OCI-LY1 (cell line): ENCODE results near the gene CACNA1C.

Source experiments
- H2AFZ ChIP-seq: fragments of 200-600 bp; sonication (generic), shearing (Covaris generic); 2 replicates; pipeline ENCODE4 v1.6.0; 2014; ENCODE audit warnings: antibody characterized with exemption, mild to moderate bottlenecking, low read length
- H3F3A ChIP-seq: fragments of 200-600 bp; sonication (generic), shearing (Covaris generic); 2 replicates; pipeline ENCODE4 v1.6.0; 2014; ENCODE audit warnings: mild to moderate bottlenecking, antibody characterized with exemption, low read length, moderate library complexity; ENCODE audit not compliant: insufficient read depth
- H3K27ac ChIP-seq: fragments of 200-600 bp; sonication (generic); 2 replicates; pipeline ENCODE4 v1.5.1; 2014; ENCODE audit warnings: low read length, mixed run types, mild to moderate bottlenecking, low read depth; ENCODE audit not compliant: poor library complexity, severe bottlenecking
- H3K27me3 ChIP-seq: fragments of 200-600 bp; sonication (generic); 2 replicates; pipeline ENCODE4 v1.6.0; 2014; ENCODE audit warnings: antibody characterized with exemption, mild to moderate bottlenecking, low read length, moderate library complexity; ENCODE audit not compliant: insufficient read depth
- H3K36me3 ChIP-seq: fragments of 200-600 bp; sonication (generic); 2 replicates; pipeline ENCODE4 v1.6.1; 2014; ENCODE audit warnings: mild to moderate bottlenecking, antibody characterized with exemption, low read length, moderate library complexity, mixed read lengths; ENCODE audit not compliant: insufficient read depth
- H3K4me1 ChIP-seq: fragments of 200-600 bp; sonication (generic); 2 replicates; pipeline ENCODE4 v1.5.1; 2014; ENCODE audit warnings: mild to moderate bottlenecking, low read length, moderate library complexity; ENCODE audit not compliant: insufficient read depth, severe bottlenecking
- H3K4me2 ChIP-seq: fragments of 200-600 bp; sonication (generic), shearing (Covaris generic); 2 replicates; pipeline ENCODE4 v1.6.1; 2014; ENCODE audit warnings: low read length
- H3K4me3 ChIP-seq: fragments of 200-600 bp; sonication (generic); 2 replicates; pipeline ENCODE4 v1.5.1; 2014; ENCODE audit warnings: low read length, low read depth, mild to moderate bottlenecking, mixed read lengths; ENCODE audit not compliant: poor library complexity, severe bottlenecking
- H3K79me2 ChIP-seq: fragments of 200-600 bp; shearing (Covaris generic); 2 replicates; pipeline ENCODE4 v1.6.1; 2016; ENCODE audit warnings: mixed run types, low read length, mixed read lengths; ENCODE audit not compliant: insufficient read depth
- H3K9ac ChIP-seq: fragments of 200-600 bp; sonication (generic), shearing (Covaris generic); 2 replicates; pipeline ENCODE4 v1.6.1; 2014; ENCODE audit warnings: mild to moderate bottlenecking, low read length, mixed read lengths
- H3K9me2 ChIP-seq: fragments of 200-600 bp; sonication (generic), shearing (Covaris generic); 2 replicates; pipeline ENCODE4 v1.6.1; 2014; ENCODE audit warnings: low read depth, mild to moderate bottlenecking, low read length, mixed read lengths
- H3K9me3 ChIP-seq: fragments of 200-600 bp; shearing (Covaris generic); 2 replicates; pipeline ENCODE4 v1.6.1; 2014; ENCODE audit warnings: low read length, mixed read lengths
- H4K20me1 ChIP-seq: fragments of 200-600 bp; sonication (generic), shearing (Covaris generic); 2 replicates; pipeline ENCODE4 v1.6.0; 2016; ENCODE audit warnings: mild to moderate bottlenecking, low read length; ENCODE audit not compliant: insufficient read depth
- EZH2 ChIP-seq: fragments of 200-600 bp; sonication (generic), shearing (Covaris generic); IDR thresholded peaks from 2 replicates; pipeline ENCODE4 v1.8.0; 2017; ENCODE audit warnings: borderline replicate concordance, mixed run types, mild to moderate bottlenecking, antibody characterized with exemption, low read length, moderate library complexity, mixed read lengths
- TF ChIP-seq, protein P1 (sequence below): fragments of 200-600 bp; sonication (generic), shearing (Covaris generic); IDR thresholded peaks from 2 replicates; pipeline ENCODE4 v1.5.1; 2017; ENCODE audit warnings: mild to moderate bottlenecking, antibody characterized with exemption, low read length, moderate library complexity, mixed read lengths

The CACNA1C gene

DNA sequence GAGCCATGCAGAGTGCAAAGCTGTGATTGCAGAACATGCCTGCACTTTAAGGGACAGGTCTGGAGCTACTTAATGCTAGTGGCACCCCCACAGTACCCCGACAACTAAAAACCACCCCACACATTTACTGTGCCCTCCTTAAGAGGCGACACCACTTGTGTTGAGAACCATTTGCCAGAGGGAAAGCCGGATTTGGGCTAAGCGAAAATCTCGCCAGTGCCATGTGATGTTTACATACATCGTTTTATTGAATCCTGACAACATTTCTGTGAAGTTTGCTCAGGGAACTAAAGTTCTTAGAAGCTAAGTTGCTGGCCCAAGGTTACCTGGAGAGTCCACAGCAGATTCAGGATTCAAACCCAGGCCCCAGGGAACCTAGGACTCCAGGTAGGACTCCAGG lies 623.0 kb downstream of the CACNA1C start:
- H3K36me3 ChIP-seq = no peaks in the 10 kb centered on the region

DNA sequence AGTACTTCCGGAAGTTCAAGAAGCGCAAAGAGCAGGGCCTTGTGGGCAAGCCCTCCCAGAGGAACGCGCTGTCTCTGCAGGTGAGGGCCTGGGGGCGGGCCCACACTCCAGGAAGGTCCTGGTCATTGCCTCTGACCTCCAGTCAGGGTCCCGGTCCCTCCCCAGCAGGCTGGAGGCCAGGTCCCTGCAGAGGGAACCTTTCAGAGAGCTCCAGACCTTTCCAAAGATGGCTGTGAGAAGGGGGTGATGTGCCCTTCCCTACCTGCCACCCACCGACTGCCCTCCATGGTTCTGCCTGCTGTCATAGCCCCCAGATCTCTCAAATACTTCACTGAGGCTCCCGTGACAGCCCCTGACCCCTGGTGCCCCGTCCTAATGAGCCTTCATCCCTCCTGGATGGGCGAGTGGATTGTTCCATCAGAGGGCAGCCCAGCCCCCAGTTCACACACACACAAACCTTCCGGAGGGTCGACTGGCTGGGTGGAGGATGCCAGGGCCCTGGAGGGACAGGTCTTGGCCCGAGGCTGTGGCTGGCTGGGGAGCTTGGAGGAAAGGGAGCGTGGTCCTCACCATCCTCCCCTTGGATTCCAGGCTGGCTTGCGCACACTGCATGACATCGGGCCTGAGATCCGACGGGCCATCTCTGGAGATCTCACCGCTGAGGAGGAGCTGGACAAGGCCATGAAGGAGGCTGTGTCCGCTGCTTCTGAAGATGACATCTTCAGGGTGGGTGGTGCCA lies 624.5 kb downstream of the CACNA1C start:
- Histone ChIP-seq H3K27ac (no peak overlapping the region), H3K4me3 (no peak overlapping the region)
- TF ChIP-seq, protein P1, sequence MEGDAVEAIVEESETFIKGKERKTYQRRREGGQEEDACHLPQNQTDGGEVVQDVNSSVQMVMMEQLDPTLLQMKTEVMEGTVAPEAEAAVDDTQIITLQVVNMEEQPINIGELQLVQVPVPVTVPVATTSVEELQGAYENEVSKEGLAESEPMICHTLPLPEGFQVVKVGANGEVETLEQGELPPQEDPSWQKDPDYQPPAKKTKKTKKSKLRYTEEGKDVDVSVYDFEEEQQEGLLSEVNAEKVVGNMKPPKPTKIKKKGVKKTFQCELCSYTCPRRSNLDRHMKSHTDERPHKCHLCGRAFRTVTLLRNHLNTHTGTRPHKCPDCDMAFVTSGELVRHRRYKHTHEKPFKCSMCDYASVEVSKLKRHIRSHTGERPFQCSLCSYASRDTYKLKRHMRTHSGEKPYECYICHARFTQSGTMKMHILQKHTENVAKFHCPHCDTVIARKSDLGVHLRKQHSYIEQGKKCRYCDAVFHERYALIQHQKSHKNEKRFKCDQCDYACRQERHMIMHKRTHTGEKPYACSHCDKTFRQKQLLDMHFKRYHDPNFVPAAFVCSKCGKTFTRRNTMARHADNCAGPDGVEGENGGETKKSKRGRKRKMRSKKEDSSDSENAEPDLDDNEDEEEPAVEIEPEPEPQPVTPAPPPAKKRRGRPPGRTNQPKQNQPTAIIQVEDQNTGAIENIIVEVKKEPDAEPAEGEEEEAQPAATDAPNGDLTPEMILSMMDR = no peak
- TF ChIP-seq EZH2 = no peak

More for the DNA sequence above, 623.0 kb downstream of the CACNA1C start:
- Histone ChIP-seq H3K4me2 (no peak overlapping the region), H3K9ac (no peak overlapping the region), H2AFZ (no peak overlapping the region), H3K4me1 (no peaks in the 10 kb centered on the region), H3K27ac (no peak overlapping the region), H3K79me2 (no peaks in the 10 kb centered on the region), H3K4me3 (no peak overlapping the region), H3K9me2 (no peaks in the 10 kb centered on the region), H3F3A (no peaks in the 10 kb centered on the region), H3K27me3 (peaks cover 13% of the 10 kb centered on the region; the same call in 1 of the 2 replicates), H3K9me3 (no peaks in the 10 kb centered on the region), H4K20me1 (no peaks in the 10 kb centered on the region)
- no peak for TF ChIP-seq EZH2
- TF ChIP-seq, protein P1 = no peak

DNA sequence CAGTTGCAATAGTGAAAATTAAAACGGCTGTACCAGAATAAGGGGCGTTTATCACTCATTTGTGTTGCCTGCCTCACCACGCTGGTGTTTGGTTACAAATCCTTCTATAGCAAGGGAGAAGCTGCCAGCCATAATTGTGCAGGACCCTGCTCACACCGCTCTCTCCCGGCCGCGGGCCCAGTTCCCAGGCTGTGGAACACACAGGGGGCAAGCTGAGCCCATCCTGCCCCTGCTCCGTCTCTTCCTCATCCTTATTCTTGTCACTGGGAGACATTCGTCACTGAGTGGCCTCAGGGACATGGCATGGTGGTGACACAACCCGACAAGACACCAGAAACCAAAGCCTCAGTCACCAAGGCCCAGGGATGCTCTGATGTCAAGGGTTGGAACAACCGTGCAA lies 625.6 kb downstream of the CACNA1C start:
- no peak for TF ChIP-seq EZH2
- TF ChIP-seq, protein P1 = no peak
- Histone ChIP-seq H4K20me1 (no peaks in the 10 kb centered on the region), H3F3A (no peaks in the 10 kb centered on the region), H3K4me1 (no peaks in the 10 kb centered on the region), H2AFZ (no peak overlapping the region), H3K9me3 (no peaks in the 10 kb centered on the region), H3K36me3 (no peaks in the 10 kb centered on the region), H3K79me2 (no peaks in the 10 kb centered on the region), H3K9me2 (no peaks in the 10 kb centered on the region), H3K27ac (no peak overlapping the region), H3K4me2 (no peak overlapping the region), H3K27me3 (peaks cover 10% of the 10 kb centered on the region; the same call in 1 of the 2 replicates), H3K9ac (no peak overlapping the region), H3K4me3 (no peak overlapping the region)

More for the DNA sequence above, 624.5 kb downstream of the CACNA1C start:
- Histone ChIP-seq H3K9ac (no peak overlapping the region), H3K4me2 (no peak overlapping the region), H3K79me2 (no peaks in the 10 kb centered on the region), H3K9me2 (no peaks in the 10 kb centered on the region), H3F3A (no peaks in the 10 kb centered on the region), H3K4me1 (no peaks in the 10 kb centered on the region), H3K9me3 (no peaks in the 10 kb centered on the region), H4K20me1 (no peaks in the 10 kb centered on the region), H3K36me3 (no peaks in the 10 kb centered on the region), H2AFZ (no peak overlapping the region), H3K27me3 (peaks cover 10% of the 10 kb centered on the region; the same call in 1 of the 2 replicates)
